Neural crest cell (in vitro differentiated cells): Measurements from ENCODE around the gene NPY. TPM values are rescaled to one million over a fixed set of nuclear protein-coding genes. Genes with fewer than 3 reads are reported as not detected.
A peak's percentile ranks its signal among the peaks of the same experiment; 100 is the strongest.

ENCODE experiments used
- DNase-seq: peaks from one replicate; pipeline ENCODE4 v3.0.0; 2021; ENCODE audit warnings: low read depth, mixed read lengths, low spot score
- H3K27ac Mint-ChIP-seq: one replicate; pipeline ENCODE4 v1.8.0; 2021; ENCODE audit warnings: mild to moderate bottlenecking, mixed read lengths; ENCODE audit not compliant: unreplicated experiment
- H3K27me3 Mint-ChIP-seq: 2 replicates; pipeline ENCODE4 v1.8.0; 2021; ENCODE audit warnings: low read depth, mild to moderate bottlenecking, mixed read lengths
- H3K36me3 Mint-ChIP-seq: 2 replicates; pipeline ENCODE4 v1.8.0; 2021; ENCODE audit warnings: low read depth, mild to moderate bottlenecking, mixed read lengths
- H3K4me1 Mint-ChIP-seq: 2 replicates; pipeline ENCODE4 v1.8.0; 2021; ENCODE audit warnings: mixed read lengths
- H3K4me3 Mint-ChIP-seq: one replicate; pipeline ENCODE4 v1.8.0; 2021; ENCODE audit warnings: mild to moderate bottlenecking, mixed read lengths
- H3K9me3 Mint-ChIP-seq: 2 replicates; pipeline ENCODE4 v1.8.0; 2021; ENCODE audit warnings: mixed read lengths
- long read RNA-seq: library from polyadenylated mRNA; unstranded; transcript quantifications from one replicate; pipeline ENCODE4 v2.0.0, GENCODE V29; 2020
- total RNA-seq: library from RNA; stranded (reverse); gene quantifications from 2 replicates; pipeline ENCODE4 v1.2.1, GENCODE V29; 2021
- TF ChIP-seq, protein P1 (sequence below): fragments of 200-600 bp; sonication (generic); conservative IDR thresholded peaks from 2 replicates; pipeline ENCODE4 v1.5.0; 2021; ENCODE audit warnings: antibody characterized with exemption, mild to moderate bottlenecking

Gene NPY
- total RNA-seq = not detected in 2 replicates
- long read RNA-seq = 0 reads

DNA sequence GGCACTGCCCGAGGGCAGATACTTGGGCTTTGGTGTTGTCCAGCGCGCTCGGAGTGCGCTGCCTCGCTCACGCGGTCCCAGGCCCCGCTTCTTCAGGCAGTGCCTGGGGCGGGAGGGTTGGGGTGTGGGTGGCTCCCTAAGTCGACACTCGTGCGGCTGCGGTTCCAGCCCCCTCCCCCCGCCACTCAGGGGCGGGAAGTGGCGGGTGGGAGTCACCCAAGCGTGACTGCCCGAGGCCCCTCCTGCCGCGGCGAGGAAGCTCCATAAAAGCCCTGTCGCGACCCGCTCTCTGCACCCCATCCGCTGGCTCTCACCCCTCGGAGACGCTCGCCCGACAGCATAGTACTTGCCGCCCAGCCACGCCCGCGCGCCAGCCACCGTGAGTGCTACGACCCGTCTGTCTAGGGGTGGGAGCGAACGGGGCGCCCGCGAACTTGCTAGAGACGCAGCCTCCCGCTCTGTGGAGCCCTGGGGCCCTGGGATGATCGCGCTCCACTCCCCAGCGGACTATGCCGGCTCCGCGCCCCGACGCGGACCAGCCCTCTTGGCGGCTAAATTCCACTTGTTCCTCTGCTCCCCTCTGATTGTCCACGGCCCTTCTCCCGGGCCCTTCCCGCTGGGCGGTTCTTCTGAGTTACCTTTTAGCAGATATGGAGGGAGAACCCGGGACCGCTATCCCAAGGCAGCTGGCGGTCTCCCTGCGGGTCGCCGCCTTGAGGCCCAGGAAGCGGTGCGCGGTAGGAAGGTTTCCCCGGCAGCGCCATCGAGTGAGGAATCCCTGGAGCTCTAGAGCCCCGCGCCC lies at the start of gene NPY:
Gene NPY (plus strand): TSS at position 294 of the 802 bp plus-strand sequence. CDS start 1,051 bp downstream, outside the sequence.
- peak; percentile 2 for DNase-seq
- H3K4me3 Mint-ChIP-seq = peak within 1 kb of the TSS; percentile 72
- TF ChIP-seq, protein P1, sequence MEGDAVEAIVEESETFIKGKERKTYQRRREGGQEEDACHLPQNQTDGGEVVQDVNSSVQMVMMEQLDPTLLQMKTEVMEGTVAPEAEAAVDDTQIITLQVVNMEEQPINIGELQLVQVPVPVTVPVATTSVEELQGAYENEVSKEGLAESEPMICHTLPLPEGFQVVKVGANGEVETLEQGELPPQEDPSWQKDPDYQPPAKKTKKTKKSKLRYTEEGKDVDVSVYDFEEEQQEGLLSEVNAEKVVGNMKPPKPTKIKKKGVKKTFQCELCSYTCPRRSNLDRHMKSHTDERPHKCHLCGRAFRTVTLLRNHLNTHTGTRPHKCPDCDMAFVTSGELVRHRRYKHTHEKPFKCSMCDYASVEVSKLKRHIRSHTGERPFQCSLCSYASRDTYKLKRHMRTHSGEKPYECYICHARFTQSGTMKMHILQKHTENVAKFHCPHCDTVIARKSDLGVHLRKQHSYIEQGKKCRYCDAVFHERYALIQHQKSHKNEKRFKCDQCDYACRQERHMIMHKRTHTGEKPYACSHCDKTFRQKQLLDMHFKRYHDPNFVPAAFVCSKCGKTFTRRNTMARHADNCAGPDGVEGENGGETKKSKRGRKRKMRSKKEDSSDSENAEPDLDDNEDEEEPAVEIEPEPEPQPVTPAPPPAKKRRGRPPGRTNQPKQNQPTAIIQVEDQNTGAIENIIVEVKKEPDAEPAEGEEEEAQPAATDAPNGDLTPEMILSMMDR = no peak
- H3K36me3 Mint-ChIP-seq = no peaks in the 10 kb centered on the region
- H3K9me3 Mint-ChIP-seq = no peaks in the 10 kb centered on the region
- H3K27me3 Mint-ChIP-seq = peaks cover 48% of the 10 kb centered on the region
- H3K4me1 Mint-ChIP-seq = no peaks in the 10 kb centered on the region
- no peak within 1 kb of the TSS for H3K27ac Mint-ChIP-seq

DNA sequence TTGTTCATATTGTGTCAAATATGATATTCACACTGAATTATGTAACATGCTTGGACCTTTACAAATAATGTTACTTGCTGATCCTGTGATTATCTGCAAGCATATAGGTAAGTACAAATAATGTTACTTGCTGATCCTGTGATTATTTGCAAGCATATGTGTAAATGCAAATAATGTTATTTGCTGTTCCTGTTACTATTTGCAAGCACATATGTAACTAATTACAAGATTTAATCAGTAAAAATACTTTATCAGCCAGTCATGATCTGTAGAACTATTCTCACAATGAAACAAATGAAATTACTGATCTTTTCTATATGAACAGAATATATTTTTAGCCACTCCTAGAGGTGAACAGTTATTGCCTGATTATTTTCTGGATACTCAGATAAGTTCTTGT lies 44.7 kb upstream of the NPY start:
- no peaks in the 10 kb centered on the region for H3K9me3 Mint-ChIP-seq

DNA sequence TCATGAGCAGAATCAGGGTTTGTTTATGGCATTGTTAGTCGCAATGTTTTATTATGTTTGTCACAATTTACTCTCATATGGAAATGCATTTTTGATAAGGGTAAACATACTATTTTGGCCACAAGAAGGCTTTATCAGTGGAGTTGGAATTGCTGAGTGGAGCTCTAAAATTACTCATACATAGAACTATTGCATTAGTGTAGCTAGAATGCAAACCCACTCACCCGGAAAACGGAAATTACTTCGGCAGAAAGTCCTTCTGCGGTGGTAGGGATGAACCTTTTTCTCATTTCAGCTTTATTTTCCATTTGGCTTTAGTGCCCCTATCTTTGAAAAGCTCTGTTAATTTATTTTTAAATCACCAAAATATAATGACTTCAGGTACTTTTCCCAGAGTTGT lies 42.8 kb upstream of the NPY start:
- TF ChIP-seq, protein P1 = no peak
- H3K4me1 Mint-ChIP-seq = no peaks in the 10 kb centered on the region
- no peaks in the 10 kb centered on the region for H3K27me3 Mint-ChIP-seq
- no peaks in the 10 kb centered on the region for H3K36me3 Mint-ChIP-seq
- no peak overlapping the region for H3K27ac Mint-ChIP-seq
- DNase-seq = no peak
- H3K9me3 Mint-ChIP-seq = no peaks in the 10 kb centered on the region
- H3K4me3 Mint-ChIP-seq = no peak overlapping the region

More for the DNA sequence above, 44.7 kb upstream of the NPY start:
- Mint-ChIP-seq H3K27ac (no peak overlapping the region), H3K27me3 (no peaks in the 10 kb centered on the region), H3K4me1 (no peaks in the 10 kb centered on the region), H3K36me3 (no peaks in the 10 kb centered on the region), H3K4me3 (no peak overlapping the region)
- TF ChIP-seq, protein P1 = no peak
- no peak for DNase-seq

DNA sequence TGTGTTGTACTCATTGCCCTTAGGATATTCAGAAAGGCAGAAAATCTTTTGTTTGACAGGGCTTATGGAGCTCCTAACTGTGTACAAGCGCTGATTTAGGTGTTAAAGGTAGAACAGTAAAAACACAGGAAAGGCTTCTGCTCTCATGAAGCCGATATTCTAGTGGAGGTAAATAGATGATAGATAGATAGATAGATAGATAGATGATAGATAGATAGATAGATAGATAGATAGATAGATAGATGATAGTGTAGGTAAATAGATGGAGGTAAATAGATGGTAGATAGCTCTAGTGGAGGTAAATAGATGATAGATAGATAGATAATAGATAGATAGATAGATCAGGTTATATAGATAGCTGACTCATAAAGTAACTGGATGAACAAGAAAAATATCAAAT lies 39.4 kb upstream of the NPY start:
- Mint-ChIP-seq H3K9me3 (peaks cover 3% of the 10 kb centered on the region), H3K27ac (no peak overlapping the region), H3K4me3 (no peak overlapping the region), H3K36me3 (no peaks in the 10 kb centered on the region), H3K27me3 (no peaks in the 10 kb centered on the region), H3K4me1 (no peaks in the 10 kb centered on the region)
- DNase-seq = no peak
- TF ChIP-seq, protein P1 = no peak

DNA sequence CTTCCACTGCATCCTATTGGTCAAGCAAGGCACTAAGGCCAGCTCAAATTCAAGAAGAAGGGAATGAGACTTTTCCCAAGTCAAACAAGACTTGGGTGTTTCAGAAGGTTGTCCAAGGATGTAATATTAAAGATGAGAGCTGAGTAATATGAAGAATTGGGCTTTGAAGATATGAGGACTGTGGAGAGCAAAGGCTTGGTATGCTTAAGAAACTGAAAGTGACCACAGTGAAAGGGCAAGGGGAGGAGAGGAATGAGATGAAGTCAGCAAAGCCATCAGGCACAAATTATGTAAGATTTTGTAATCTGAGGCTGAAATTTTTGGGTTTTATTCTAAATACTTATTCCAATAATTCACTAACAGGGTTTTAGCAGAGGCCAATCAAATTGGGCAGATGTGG lies 38.6 kb upstream of the NPY start:
- Mint-ChIP-seq H3K4me1 (no peaks in the 10 kb centered on the region), H3K4me3 (no peak overlapping the region), H3K9me3 (peaks cover 3% of the 10 kb centered on the region), H3K27me3 (no peaks in the 10 kb centered on the region), H3K36me3 (no peaks in the 10 kb centered on the region), H3K27ac (no peak overlapping the region)
- DNase-seq = no peak
- TF ChIP-seq, protein P1 = no peak
